HG02571 (cell line): ENCODE results near the gene FSHR.

Experiments
- ATAC-seq: cut with Tn5 transposase; IDR thresholded peaks from one replicate; pipeline ENCODE4 v1.9.1; 2021; ENCODE audit warnings: mild to moderate bottlenecking, moderate library complexity; ENCODE audit not compliant: unreplicated experiment

FSHR gene

GRCh38 chr2:49111456-49111855 lies 42.9 kb downstream of the FSHR start:
- no peak for ATAC-seq

- ATAC-seq = no peak
Measured at GRCh38 chr2:49111006-49111405, 43.3 kb downstream of the FSHR start.

DNA sequence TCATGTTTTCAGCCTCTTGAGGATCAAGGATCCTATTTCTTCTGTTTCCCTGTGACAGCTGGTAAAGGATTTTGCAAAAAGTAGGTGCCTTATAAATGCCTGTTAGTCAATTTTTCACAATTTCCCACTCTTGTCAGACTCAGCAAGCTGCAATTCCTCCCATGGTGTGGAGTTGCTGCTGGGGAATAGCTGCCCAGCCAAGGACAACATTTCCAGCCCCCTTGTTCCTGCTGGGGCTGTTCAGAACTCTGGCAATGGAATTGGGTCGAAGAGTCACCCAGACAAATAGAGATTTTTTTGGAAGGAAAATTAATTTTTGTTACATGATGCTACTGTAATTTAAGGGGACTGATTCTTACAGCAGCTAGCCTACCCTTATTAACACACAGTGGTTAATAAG lies 43.7 kb downstream of the FSHR start:
- ATAC-seq = no peak

DNA sequence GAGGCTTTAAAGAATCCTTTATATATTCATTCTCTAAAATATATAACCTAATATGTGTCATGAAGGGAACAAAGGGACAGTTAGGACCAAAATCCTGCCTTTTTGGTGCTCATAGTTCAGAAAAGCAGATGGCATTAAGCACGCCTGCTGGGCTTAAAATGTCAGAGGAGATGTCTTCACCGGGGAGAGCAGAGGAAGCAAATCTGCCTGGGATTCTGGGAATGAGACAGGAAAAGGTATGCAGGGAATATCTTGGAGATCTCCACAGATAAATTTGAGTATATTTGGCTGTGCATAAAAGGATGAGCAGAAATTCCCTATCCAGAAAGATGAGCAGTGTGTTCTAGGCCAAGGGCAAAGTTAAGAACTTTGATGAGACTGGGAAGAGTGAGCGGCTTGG lies 45.5 kb downstream of the FSHR start:
- no peak for ATAC-seq

- ATAC-seq = no peak
Measured at GRCh38 chr2:49108436-49108835, 45.9 kb downstream of the FSHR start.

GRCh38 chr2:49105506-49105905 lies 48.8 kb downstream of the FSHR start:
- ATAC-seq = no peak

DNA sequence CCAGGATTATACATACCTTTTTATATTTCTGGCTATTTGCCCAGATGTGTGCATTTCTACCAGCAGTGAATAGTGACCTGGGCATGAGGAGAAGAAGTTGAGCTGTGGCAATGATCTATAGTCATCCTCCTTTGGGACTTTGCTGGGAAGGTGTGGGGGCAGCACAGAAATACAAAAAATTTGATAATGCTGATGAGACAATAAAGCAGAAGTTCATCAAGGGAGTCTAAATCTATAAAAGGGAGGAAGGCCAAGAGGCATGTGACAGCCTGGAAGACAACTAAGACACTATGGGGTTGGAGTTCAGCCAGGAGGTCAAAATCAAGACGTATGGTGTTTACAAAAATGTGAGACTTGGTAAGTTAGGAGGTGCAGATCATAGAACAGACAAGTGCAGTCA lies 52.2 kb downstream of the FSHR start:
- no peak for ATAC-seq

DNA sequence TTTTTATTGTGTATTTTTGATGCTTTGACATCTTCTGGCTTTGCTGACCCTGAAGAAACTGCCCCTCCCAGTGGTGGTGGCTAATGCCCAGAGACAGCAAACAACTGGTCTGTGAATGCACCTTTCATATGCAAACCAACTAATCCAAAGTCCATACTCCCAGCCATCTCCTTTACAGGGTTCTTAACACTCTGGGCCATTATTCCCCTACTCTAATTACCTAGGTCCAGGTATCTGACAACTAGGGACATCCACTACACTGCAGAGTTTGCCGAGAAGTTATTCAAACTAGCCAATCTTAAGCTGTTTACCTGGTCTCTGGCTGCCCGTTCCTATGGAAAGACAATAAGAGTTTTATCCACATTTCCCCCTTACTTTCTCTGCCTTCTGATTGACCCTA lies 73.6 kb downstream of the FSHR start:
- no peak for ATAC-seq

- ATAC-seq = no peak
Measured at GRCh38 chr2:49070716-49071115, 83.6 kb downstream of the FSHR start.

GRCh38 chr2:49069829-49070228 lies 84.5 kb downstream of the FSHR start:
- no peak for ATAC-seq

DNA sequence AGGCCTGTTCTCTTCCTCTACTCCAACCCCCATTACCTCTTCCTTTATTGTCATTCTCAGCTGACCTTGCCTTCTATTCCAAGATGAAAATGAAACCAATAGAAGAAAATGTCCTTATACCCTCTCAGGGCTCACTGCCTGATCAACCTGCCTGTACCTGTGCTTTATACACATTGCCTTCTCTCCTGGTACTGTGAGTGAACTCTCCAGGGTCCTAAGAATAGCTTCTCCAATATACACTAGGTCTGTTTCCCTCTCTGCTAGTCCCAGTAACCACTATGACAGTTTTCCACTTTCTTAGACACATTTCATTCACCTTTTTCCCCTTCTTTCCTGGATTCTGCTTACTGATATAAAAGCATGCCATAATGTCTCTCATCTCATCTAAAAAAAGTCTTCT lies 85.7 kb downstream of the FSHR start:
- ATAC-seq = no peak

- no peak for ATAC-seq
Measured at GRCh38 chr2:49067971-49068370, 86.3 kb downstream of the FSHR start.

DNA sequence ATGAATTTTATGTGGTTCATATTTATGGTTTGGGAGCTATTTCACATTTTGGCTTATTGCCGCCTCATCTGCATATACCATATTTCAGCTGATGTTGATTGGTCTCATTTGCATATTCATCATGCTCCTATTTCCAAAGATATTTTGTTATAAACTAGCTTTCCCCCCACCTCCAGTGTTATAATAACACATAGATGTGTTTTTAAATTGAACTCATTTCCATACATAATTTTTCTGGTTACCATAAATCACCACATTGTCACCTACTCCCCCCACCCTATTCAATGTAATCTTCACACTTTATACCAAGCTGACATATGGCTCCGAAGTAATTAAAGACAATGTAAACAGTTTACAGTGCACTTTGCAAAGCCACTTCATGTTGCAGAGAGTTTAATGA lies 101.2 kb downstream of the FSHR start:
- ATAC-seq = no peak

- ATAC-seq = no peak
Measured at GRCh38 chr2:49050265-49050664, 104.0 kb downstream of the FSHR start.

- no peak for ATAC-seq
Measured at GRCh38 chr2:49049161-49049560, 105.2 kb downstream of the FSHR start.

DNA sequence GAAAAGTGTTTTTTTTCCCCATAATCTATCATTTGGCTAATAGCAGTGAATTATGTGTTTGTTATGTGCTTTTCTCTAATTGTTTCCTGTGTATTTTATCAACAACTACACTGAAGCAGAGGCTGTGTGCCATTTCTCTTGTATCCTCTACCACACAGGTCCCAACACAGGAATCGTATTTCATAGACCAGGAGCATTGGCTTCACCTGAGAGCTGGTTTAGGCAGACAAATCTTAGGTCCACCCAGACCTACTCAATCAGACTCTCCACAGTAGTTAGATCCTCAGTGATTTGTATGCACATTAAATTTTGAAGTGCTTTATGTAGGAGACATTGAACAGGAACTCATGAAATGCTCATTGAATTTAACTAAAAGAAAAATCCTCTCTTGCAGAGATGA lies 109.2 kb downstream of the FSHR start:
- ATAC-seq = no peak

DNA sequence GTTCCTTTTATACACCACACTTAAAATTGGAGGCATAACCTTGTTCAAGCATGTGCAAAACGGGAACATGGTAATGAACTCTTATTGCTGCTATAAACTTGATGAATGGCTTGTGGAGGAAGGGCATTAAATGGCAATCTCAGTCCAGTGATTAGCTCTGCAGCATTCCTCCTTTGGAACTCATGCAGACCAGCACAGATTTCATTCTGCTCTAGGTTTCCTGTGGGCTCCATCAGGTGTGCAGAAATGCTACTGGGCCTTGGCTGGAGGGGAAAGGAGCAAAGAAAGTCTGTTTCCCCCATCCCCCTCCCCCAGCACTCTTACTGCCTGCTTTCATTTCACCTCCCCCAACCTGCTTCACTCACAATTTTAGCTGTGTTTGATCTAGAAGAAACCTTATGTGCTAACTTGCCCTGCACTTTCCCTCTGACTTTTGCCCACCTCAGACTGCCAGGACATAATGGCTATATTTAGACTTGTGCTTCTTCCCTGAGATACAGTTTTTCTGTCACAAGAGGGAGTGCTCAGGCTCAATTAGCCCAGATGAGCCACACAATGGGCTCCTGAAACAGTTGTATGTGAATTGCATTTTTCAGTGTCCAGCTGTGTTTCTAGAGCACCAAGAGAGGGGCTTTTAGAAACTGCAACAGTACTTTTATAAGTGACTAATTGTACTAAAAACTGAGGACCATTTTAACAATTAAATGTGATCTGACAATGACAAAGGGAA lies 109.8 kb downstream of the FSHR start:
- no peak for ATAC-seq

GRCh38 chr2:49043405-49043982 lies 110.8 kb downstream of the FSHR start:
- no peak for ATAC-seq

DNA sequence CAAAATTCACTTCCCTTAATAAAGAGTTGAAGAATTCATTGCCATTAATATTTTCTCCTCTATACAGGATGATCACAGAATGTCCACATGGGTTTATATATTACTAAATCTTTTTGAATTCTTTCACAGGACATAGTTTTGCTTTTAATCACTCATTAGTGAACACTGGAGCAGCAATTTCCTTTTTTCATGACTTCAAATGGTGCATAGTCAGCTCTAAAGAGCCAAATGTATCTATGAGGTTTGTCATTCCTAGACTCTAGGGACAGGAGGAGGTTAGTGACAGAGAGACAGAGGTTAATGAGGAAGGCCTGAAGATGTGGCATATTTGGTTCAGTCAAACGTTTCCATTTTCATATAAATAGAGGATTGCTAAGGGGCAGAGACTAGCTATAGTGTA lies 111.8 kb downstream of the FSHR start:
- ATAC-seq = no peak

GRCh38 chr2:49041061-49041460 lies 113.3 kb downstream of the FSHR start:
- ATAC-seq = no peak

DNA sequence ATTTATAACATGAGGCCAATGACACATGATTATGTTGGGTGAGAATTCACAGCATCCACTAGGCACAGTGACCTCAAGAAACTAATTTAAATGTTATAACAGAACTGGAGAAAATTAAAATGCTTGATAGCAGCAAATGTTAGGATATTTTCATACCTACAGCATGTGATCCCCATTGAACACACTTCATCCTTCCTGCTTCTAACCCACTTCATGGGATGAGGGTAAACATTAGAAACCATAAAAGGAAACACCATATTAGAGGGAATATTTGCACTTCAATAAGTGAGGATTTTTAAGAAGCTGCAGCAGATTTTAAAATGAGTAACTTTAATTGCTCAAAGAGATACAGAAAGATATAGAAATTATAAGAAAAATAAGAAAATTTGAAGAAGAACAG lies 117.1 kb downstream of the FSHR start:
- ATAC-seq = no peak

DNA sequence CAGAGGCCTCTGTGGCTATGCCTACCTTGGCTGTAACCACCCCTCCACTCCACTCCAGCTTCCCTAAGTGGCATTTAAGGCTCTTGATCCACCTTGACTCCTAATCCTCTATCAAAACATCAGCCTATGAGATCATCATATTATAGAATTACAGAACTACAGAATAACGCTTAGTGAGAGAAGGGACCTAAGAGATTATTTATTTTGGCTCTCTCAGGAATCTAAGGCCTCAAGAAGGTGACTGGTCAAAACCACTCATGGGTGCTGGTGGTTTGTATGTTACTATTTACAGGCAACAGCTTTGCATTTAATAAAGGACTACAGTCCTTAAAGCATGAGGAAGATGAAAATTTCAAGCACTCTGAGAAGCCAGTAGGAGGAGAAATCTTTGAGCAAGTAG lies 118.8 kb downstream of the FSHR start:
- ATAC-seq = no peak
